Measurements from ENCODE around the gene KCNMA1. TPM values are rescaled to one million over a fixed set of nuclear protein-coding genes. Genes with fewer than 3 reads are reported as not detected.

Gene KCNMA1
- total RNA-seq, 1 experiment from 2014 or later, result 20.7 TPM

DNA sequence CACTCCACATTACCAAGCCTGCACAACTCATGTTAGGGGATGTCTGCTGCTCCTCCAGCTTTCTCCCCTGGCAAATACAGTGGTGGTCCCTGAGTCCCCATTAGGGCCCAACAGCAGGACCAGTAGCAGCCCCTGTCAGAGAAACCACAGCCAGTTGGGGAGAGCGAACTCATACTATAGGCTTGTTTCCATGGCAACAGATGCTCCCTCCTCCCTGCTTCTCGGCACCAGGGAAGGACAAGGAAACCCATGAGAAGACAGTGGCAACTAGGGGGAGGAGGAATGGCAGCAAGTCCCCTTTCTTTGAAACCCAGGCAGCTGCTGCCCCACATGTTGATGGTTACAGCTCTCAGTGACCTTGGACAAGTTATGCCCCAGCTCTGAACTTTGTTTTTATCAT, 326.4 kb downstream of the KCNMA1 start:
- Histone ChIP-seq H3K4me3 (ENCODE audit: low read depth, low read length) (no peak overlapping the region), H3K27me3 (replicated peaks; ENCODE audit: control insufficient read depth, insufficient read depth, low read length) (no peaks in the 10 kb centered on the region), H3K36me3 (ENCODE audit: control insufficient read depth, insufficient read depth, low read length) (no peaks in the 10 kb centered on the region), H3K9me3 (no peaks in the 10 kb centered on the region), H3K4me1 (no peaks in the 10 kb centered on the region)
- CTCF ChIA-PET, result no interaction called here
- no TSS peak for BruUV-seq (replicated peaks)
- no peak overlapping the region for H3K27ac Mint-ChIP-seq (ENCODE audit: unreplicated experiment)
- TF ChIP-seq, protein P1, sequence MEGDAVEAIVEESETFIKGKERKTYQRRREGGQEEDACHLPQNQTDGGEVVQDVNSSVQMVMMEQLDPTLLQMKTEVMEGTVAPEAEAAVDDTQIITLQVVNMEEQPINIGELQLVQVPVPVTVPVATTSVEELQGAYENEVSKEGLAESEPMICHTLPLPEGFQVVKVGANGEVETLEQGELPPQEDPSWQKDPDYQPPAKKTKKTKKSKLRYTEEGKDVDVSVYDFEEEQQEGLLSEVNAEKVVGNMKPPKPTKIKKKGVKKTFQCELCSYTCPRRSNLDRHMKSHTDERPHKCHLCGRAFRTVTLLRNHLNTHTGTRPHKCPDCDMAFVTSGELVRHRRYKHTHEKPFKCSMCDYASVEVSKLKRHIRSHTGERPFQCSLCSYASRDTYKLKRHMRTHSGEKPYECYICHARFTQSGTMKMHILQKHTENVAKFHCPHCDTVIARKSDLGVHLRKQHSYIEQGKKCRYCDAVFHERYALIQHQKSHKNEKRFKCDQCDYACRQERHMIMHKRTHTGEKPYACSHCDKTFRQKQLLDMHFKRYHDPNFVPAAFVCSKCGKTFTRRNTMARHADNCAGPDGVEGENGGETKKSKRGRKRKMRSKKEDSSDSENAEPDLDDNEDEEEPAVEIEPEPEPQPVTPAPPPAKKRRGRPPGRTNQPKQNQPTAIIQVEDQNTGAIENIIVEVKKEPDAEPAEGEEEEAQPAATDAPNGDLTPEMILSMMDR (IDR thresholded peaks at IDR 0.05; ENCODE audit: insufficient read depth in 1 of 2, low read depth in 1 of 2, low read length in 1 of 2, severe bottlenecking in 1 of 2, unreplicated experiment in 1 of 2), result no peak
- DNase-seq, result no peak
- POLR2A ChIA-PET, result no interaction called here
- H3K4me1 Mint-ChIP-seq (ENCODE audit: low read depth, unreplicated experiment), result peaks cover 6% of the 10 kb centered on the region
- no peaks in the 10 kb centered on the region for H3K36me3 Mint-ChIP-seq (ENCODE audit: insufficient read depth, unreplicated experiment)
- intact Hi-C loops (cut with micrococcal nuclease; ENCODE audit: unreplicated experiment), result no loop called here
- H3K4me3 Mint-ChIP-seq (ENCODE audit: unreplicated experiment), result no peak overlapping the region
- no peaks in the 10 kb centered on the region for H3K9me3 Mint-ChIP-seq (ENCODE audit: unreplicated experiment)
- H3K27me3 Mint-ChIP-seq (ENCODE audit: insufficient read depth, unreplicated experiment), result no peaks in the 10 kb centered on the region

DNA sequence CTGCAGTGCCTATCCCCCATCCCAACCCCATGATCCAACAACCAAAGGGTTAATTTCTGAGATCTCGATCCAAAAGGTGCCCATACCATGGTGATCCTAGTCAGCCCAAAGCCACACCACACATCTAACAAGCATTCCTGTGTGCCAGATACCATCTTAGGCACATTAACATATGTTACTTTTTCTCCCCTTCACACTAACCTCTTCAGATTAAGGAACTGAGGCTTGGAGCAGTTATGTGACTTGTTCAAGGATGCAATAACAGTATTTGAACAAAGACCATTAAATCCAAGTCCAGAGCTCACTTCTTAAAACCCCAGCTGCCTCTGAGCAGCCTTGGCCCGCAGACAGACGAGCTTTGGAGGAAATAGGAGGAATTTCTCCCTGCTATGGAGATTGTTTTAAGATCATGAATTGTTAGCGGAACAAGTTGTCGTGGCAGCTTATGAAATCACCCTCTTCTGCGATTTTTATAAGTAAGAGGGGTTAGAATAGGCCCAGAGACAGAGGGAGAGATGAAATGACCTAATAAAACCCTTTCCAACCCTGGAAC, 327.2 kb downstream of the KCNMA1 start:
- Mint-ChIP-seq H3K4me1 (ENCODE audit: low read depth, unreplicated experiment) (peaks cover 6% of the 10 kb centered on the region), H3K36me3 (ENCODE audit: insufficient read depth, unreplicated experiment) (no peaks in the 10 kb centered on the region), H3K27me3 (ENCODE audit: insufficient read depth, unreplicated experiment) (no peaks in the 10 kb centered on the region), H3K27ac (ENCODE audit: unreplicated experiment) (no peak overlapping the region), H3K9me3 (ENCODE audit: unreplicated experiment) (no peaks in the 10 kb centered on the region), H3K4me3 (ENCODE audit: unreplicated experiment) (no peak overlapping the region)
- ChIA-PET CTCF (no interaction called here), POLR2A (no interaction called here)
- intact Hi-C loops (cut with micrococcal nuclease; ENCODE audit: unreplicated experiment), result no loop called here
- Histone ChIP-seq H3K4me3 (ENCODE audit: low read depth, low read length) (no peak overlapping the region), H3K9me3 (no peaks in the 10 kb centered on the region), H3K4me1 (no peaks in the 10 kb centered on the region), H3K36me3 (ENCODE audit: control insufficient read depth, insufficient read depth, low read length) (no peaks in the 10 kb centered on the region), H3K27me3 (replicated peaks; ENCODE audit: control insufficient read depth, insufficient read depth, low read length) (no peaks in the 10 kb centered on the region)
- BruUV-seq (replicated peaks), result no TSS peak
- no peak for DNase-seq
- TF ChIP-seq, protein P1 (IDR thresholded peaks at IDR 0.05; ENCODE audit: insufficient read depth in 1 of 2, low read depth in 1 of 2, low read length in 1 of 2, severe bottlenecking in 1 of 2, unreplicated experiment in 1 of 2), result no peak

DNA sequence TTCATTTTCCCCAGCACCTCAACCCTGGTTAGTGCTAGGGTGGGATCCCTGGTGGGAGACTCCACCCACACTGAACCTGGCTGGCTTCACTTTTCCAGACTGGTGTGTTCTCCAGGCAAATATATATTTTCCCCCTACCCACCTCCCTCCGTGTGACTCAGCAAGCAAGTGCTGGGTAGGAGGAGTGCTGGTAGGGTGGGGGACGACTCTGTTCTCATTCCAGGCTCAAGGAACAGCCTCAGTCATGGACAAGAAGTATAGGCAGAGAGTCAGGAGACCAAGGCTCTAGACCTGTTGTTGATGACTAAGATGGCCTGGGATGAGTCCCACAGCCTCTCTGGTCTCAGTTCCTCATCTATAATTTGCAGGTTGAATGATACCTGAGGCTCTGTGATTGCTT, 328.1 kb downstream of the KCNMA1 start:
- H3K36me3 Mint-ChIP-seq (ENCODE audit: insufficient read depth, unreplicated experiment), result no peaks in the 10 kb centered on the region
- no peak overlapping the region for H3K4me3 Mint-ChIP-seq (ENCODE audit: unreplicated experiment)
- intact Hi-C loops (cut with micrococcal nuclease; ENCODE audit: unreplicated experiment), result no loop called here
- DNase-seq, result no peak
- no peaks in the 10 kb centered on the region for H3K9me3 Mint-ChIP-seq (ENCODE audit: unreplicated experiment)
- H3K9me3 ChIP-seq, result no peaks in the 10 kb centered on the region
- H3K36me3 ChIP-seq (ENCODE audit: control insufficient read depth, insufficient read depth, low read length), result no peaks in the 10 kb centered on the region
- POLR2A ChIA-PET, result no interaction called here
- H3K4me3 ChIP-seq (ENCODE audit: low read depth, low read length), result no peak overlapping the region
- no peaks in the 10 kb centered on the region for H3K4me1 ChIP-seq
- BruUV-seq (replicated peaks), result no TSS peak
- no peaks in the 10 kb centered on the region for H3K27me3 ChIP-seq (replicated peaks; ENCODE audit: control insufficient read depth, insufficient read depth, low read length)
- H3K27me3 Mint-ChIP-seq (ENCODE audit: insufficient read depth, unreplicated experiment), result no peaks in the 10 kb centered on the region
- TF ChIP-seq, protein P1 (IDR thresholded peaks at IDR 0.05; ENCODE audit: insufficient read depth in 1 of 2, low read depth in 1 of 2, low read length in 1 of 2, severe bottlenecking in 1 of 2, unreplicated experiment in 1 of 2), result no peak
- H3K27ac Mint-ChIP-seq (ENCODE audit: unreplicated experiment), result no peak overlapping the region
- H3K4me1 Mint-ChIP-seq (ENCODE audit: low read depth, unreplicated experiment), result peaks cover 6% of the 10 kb centered on the region
- CTCF ChIA-PET, result no interaction called here
